Tibial artery (tissue), 4 donors: ENCODE data around the gene CYSLTR2.

Source experiments
- DNase-seq, 2 donors: peaks; one replicate each; pipeline ENCODE4 v3.0.0-alpha.2; 2019
- H3K27ac ChIP-seq, 2 donors: fragments of 200-600 bp; sonication (generic) in 1 of 2; 1 replicate in 1 of 2; 2 replicates in 1 of 2; pipeline ENCODE4 v1.5.1; 2018 to 2019; ENCODE audit warnings: mild to moderate bottlenecking in 1 of 2
- H3K27me3 ChIP-seq, 2 donors: fragments of 200-600 bp; sonication (generic) in 1 of 2; one replicate each; pipeline versions ENCODE4 v1.5.1 to v1.6.0; 2016 to 2019
- H3K36me3 ChIP-seq, 3 donors: fragments of 200-600 bp; sonication (generic) in 2 of 3; one replicate each; pipeline ENCODE4 v1.5.1; 2016 to 2019; ENCODE audit warnings: mild to moderate bottlenecking in 2 of 3
- H3K4me1 ChIP-seq, 4 donors: fragments of 200-600 bp; sonication (generic) in 2 of 4; 1 replicate in 3 of 4; 2 replicates in 1 of 4; pipeline ENCODE4 v1.5.1; 2016 to 2019
- H3K4me3 ChIP-seq, 2 donors: fragments of 200-600 bp; sonication (generic) in 1 of 2; 1 replicate in 1 of 2; 2 replicates in 1 of 2; pipeline ENCODE4 v1.5.1; 2018 to 2019; ENCODE audit warnings: mild to moderate bottlenecking in 2 of 2
- H3K9me3 ChIP-seq, 3 donors: fragments of 200-600 bp; sonication (generic) in 1 of 3; one replicate each; pipeline ENCODE4 v1.5.1; 2016 to 2019
- intact Hi-C: fragments of 100-400 bp; cut with DNase I; formaldehyde crosslinking; loops from one replicate; pipeline ENCODE4 v1.15.0; 2023; ENCODE audit warnings: low total_unique reads
- TF ChIP-seq, protein P1 (sequence below), 2 experiments: fragments of 200-600 bp in 1 of 2; fragments of 450-650 bp in 1 of 2; IDR thresholded peaks; one replicate each; pipeline ENCODE4 v1.5.1; 2017 to 2019; ENCODE audit warnings: antibody characterized with exemption in 2 of 2, mild to moderate bottlenecking in 1 of 2, moderate library complexity in 1 of 2

CYSLTR2 gene, protein sequence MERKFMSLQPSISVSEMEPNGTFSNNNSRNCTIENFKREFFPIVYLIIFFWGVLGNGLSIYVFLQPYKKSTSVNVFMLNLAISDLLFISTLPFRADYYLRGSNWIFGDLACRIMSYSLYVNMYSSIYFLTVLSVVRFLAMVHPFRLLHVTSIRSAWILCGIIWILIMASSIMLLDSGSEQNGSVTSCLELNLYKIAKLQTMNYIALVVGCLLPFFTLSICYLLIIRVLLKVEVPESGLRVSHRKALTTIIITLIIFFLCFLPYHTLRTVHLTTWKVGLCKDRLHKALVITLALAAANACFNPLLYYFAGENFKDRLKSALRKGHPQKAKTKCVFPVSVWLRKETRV

DNA sequence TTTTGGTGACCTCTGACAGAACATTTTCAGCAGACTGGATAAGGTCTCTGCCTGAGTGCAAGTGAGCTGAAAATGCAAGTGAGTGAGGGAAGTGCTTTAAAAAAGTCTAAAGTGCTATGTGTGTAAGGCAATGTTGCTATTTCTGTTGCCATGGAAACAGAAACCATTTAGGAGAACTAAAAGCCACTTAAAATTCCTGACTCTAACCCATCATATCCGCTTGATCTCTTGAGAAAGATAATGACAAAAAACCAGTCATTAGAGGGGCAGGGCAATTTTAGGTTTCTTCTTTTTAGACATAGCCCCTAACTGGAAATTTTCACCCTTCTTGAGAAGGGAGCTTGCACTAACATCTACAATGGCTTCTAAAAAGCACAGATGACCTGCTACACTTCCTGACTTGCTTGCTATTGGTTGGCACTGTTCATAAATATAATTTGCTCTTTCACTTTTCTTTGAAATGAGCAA lies at the start of gene CYSLTR2:
Gene CYSLTR2 (plus strand): TSS at position 458 of the 468 bp plus-strand sequence. CDS start 52,889 bp downstream, outside the sequence.
- intact Hi-C loops, result no loop called here

DNA sequence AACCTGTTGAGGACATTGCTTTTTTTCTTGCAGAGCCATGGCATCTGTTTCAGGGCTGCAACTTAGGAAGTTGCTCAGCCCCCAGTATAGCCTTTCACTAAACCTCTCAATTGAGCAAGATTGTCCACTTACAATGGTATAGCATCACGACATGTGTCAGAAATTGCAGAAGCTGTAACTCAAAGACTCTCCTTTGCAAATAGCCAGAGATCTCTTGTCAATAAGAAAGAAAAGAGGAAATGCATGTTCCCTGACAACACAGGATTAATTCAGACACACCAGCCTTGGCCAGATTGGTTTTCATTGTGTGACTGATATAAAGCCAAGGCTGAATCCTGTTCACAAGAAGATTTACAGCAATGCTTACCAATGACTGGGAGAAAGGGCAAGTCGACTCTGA lies 38.7 kb upstream of the CYSLTR2 start:
- H3K4me1 ChIP-seq, result no peaks in the 10 kb centered on the region
- intact Hi-C loops, result no loop called here
- TF ChIP-seq, protein P1, sequence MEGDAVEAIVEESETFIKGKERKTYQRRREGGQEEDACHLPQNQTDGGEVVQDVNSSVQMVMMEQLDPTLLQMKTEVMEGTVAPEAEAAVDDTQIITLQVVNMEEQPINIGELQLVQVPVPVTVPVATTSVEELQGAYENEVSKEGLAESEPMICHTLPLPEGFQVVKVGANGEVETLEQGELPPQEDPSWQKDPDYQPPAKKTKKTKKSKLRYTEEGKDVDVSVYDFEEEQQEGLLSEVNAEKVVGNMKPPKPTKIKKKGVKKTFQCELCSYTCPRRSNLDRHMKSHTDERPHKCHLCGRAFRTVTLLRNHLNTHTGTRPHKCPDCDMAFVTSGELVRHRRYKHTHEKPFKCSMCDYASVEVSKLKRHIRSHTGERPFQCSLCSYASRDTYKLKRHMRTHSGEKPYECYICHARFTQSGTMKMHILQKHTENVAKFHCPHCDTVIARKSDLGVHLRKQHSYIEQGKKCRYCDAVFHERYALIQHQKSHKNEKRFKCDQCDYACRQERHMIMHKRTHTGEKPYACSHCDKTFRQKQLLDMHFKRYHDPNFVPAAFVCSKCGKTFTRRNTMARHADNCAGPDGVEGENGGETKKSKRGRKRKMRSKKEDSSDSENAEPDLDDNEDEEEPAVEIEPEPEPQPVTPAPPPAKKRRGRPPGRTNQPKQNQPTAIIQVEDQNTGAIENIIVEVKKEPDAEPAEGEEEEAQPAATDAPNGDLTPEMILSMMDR (IDR thresholded peaks at IDR 0.05), result no peak
- peaks cover 0 to 7% (median 0%) of the 10 kb centered on the region in 3 donors for H3K9me3 ChIP-seq
- H3K4me3 ChIP-seq, result no peak overlapping the region
- DNase-seq, result no peak
- no peaks in the 10 kb centered on the region for H3K36me3 ChIP-seq
- no peak overlapping the region for H3K27ac ChIP-seq
- H3K27me3 ChIP-seq, result no peaks in the 10 kb centered on the region

More for the DNA sequence above, at the start of gene CYSLTR2:
- TF ChIP-seq, protein P1 (IDR thresholded peaks at IDR 0.05), result no peak
- Histone ChIP-seq H3K4me1 (peaks cover 0 to 3% (median 0%) of the 10 kb centered on the region in 4 donors), H3K9me3 (no peaks in the 10 kb centered on the region), H3K27ac (no peak within 1 kb of the TSS), H3K27me3 (no peaks in the 10 kb centered on the region), H3K4me3 (no peak within 1 kb of the TSS), H3K36me3 (no peaks in the 10 kb centered on the region)
- DNase-seq, result no peak

DNA sequence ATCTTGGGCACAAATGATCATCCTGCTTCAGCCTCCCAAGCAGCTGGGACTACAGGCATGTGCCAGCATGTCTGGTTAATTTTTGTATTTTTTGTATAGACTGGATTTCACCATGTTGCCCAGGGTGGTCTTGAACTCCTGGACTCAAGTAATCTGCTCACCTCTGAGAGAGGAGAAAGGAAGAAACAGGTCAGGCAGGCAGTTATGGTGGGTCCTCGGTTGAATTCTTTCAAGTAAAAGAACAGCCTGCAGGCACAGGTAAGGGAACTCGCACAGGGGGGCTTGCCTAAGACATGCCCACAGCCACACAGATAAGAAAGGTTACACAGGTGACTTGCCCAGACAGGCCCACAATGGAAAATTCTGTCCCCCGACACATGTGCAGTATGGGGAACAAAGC lies 34.8 kb upstream of the CYSLTR2 start:
- TF ChIP-seq, protein P1 (IDR thresholded peaks at IDR 0.05), result no peak
- H3K4me1 ChIP-seq, result no peaks in the 10 kb centered on the region
- intact Hi-C loops, result no loop called here
- H3K9me3 ChIP-seq, result peaks cover 0 to 9% (median 0%) of the 10 kb centered on the region in 3 donors
- H3K36me3 ChIP-seq, result no peaks in the 10 kb centered on the region
- no peaks in the 10 kb centered on the region for H3K27me3 ChIP-seq
- DNase-seq, result no peak
- no peak overlapping the region for H3K4me3 ChIP-seq
- no peak overlapping the region for H3K27ac ChIP-seq

DNA sequence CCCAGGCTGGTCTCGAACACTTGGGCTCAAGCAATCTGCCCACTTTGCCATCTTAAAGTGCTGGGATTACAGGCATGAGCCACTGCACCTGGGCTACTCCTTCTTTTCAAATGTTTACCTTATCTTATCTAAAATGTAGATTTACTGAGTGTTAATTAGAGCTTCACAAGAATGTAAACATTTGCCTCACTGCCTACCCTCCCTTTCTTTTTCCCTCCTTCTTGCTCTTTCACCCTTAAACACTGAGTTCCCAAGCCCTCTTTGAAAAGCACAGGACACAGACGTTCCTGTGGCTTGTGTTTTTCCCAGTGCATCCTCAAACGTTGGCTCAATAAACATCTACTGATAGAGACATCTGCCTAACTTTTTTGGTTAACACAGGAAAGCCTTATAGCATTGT lies 32.7 kb upstream of the CYSLTR2 start:
- H3K27me3 ChIP-seq, result no peaks in the 10 kb centered on the region
- TF ChIP-seq, protein P1 (IDR thresholded peaks at IDR 0.05), result no peak

DNA sequence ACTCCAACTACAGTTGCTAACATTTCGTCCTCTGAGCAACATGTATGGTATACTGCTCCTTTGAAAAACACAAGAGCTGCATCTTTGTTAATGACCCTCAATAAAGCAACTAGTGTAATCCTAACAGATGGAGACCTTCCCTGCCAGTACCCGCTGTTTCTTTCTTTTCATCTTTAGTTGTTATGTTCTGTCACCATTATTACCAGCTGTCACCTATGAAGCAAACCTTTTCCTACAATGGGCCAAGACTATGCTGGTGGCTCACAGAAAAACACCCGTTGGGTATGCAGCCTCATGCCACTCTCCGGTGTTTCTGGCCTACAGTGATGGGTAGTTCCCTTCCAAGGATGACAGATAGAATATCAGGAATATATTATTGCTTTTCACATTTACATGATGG lies 29.7 kb upstream of the CYSLTR2 start:
- no peaks in the 10 kb centered on the region for H3K36me3 ChIP-seq
- peaks cover 0 to 14% (median 6%) of the 10 kb centered on the region in 4 donors for H3K4me1 ChIP-seq
- intact Hi-C loops, result no loop called here
- no peak overlapping the region for H3K27ac ChIP-seq
- peaks cover 0 to 3% (median 0%) of the 10 kb centered on the region in 3 donors for H3K9me3 ChIP-seq
- no peaks in the 10 kb centered on the region for H3K27me3 ChIP-seq
- TF ChIP-seq, protein P1 (IDR thresholded peaks at IDR 0.05), result no peak
- no peak overlapping the region for H3K4me3 ChIP-seq
- no peak for DNase-seq

More for the DNA sequence above, 32.7 kb upstream of the CYSLTR2 start:
- DNase-seq, result no peak
- Histone ChIP-seq H3K27ac (no peak overlapping the region), H3K4me1 (peaks cover 0 to 4% (median 2%) of the 10 kb centered on the region in 4 donors), H3K36me3 (no peaks in the 10 kb centered on the region), H3K4me3 (no peak overlapping the region), H3K9me3 (peaks cover 0 to 9% (median 0%) of the 10 kb centered on the region in 3 donors)
- intact Hi-C loops, result no loop called here
